SK-N-SH (cell line): Measurements from ENCODE around the gene DIO3. TPM values are rescaled to one million over a fixed set of nuclear protein-coding genes. Genes with fewer than 3 reads are reported as not detected.

ENCODE experiments used
- CTCF ChIA-PET: fragments of 300-600, 350-600 bp; formaldehyde crosslinking; extraction: SDS; loops from one replicate; lab custom pipeline; 2021; lab: Yijun Ruan, JAX
- POLR2A ChIA-PET: fragments of 350-600 bp; sonication (Branson Sonifier 250); formaldehyde crosslinking; extraction: SDS; loops from one replicate; lab custom pipeline; 2020; ENCODE audit warnings: antibody characterized with exemption, inconsistent platforms; lab: Yijun Ruan, JAX
- DNase-seq: peaks from one replicate; pipeline ENCODE4 v3.0.0; 2012
- H2AFZ ChIP-seq: fragments of 200-600 bp; sonication (generic); 2 replicates; pipeline ENCODE4 v1.8.1; 2016; ENCODE audit warnings: antibody characterized with exemption, mild to moderate bottlenecking, low read depth
- H3F3A ChIP-seq: fragments of 200-600 bp; sonication (generic); replicated peaks from 2 replicates; pipeline ENCODE3; 2016; ENCODE audit warnings: antibody characterized with exemption, mild to moderate bottlenecking; ENCODE audit not compliant: insufficient read depth
- H3K27ac ChIP-seq, 2 experiments: fragments of 200-500 bp in 1 of 2; fragments of 200-600 bp in 1 of 2; sonication (Bioruptor generic) in 1 of 2; sonication (generic), shearing (Covaris generic) in 1 of 2; 2 replicates each; pipeline versions ENCODE4 v1.5.1 to v1.6.1; 2014 to 2016; ENCODE audit warnings: low read depth in 2 of 2, inconsistent platforms in 1 of 2, low read length in 1 of 2, mild to moderate bottlenecking in 1 of 2, mixed read lengths in 1 of 2
- H3K27me3 ChIP-seq: fragments of 200-600 bp; sonication (generic), shearing (Covaris generic); 2 replicates; pipeline ENCODE4 v1.6.1; 2016; ENCODE audit warnings: mixed run types; ENCODE audit not compliant: insufficient read depth
- H3K36me3 ChIP-seq, 2 experiments: fragments of 200-500 bp in 1 of 2; fragments of 200-600 bp in 1 of 2; sonication (Bioruptor generic) in 1 of 2; sonication (generic) in 1 of 2; replicated peaks in 1 of 2; 2 replicates each; pipeline versions ENCODE3 to v1.5.1; 2014 to 2016; ENCODE audit warnings: low read length in 1 of 2, mild to moderate bottlenecking in 1 of 2; ENCODE audit not compliant: insufficient read depth in 2 of 2, control insufficient read depth in 1 of 2
- H3K4me1 ChIP-seq, 2 experiments: fragments of 200-500 bp in 1 of 2; fragments of 200-600 bp in 1 of 2; sonication (Bioruptor generic) in 1 of 2; sonication (generic), shearing (Covaris generic) in 1 of 2; 2 replicates each; pipeline versions ENCODE4 v1.5.1 to v1.6.1; 2014 to 2016; ENCODE audit warnings: low read depth in 1 of 2, low read length in 1 of 2, mixed run types in 1 of 2; ENCODE audit not compliant: insufficient read depth in 2 of 2, control insufficient read depth in 1 of 2
- H3K4me2 ChIP-seq: fragments of 200-600 bp; sonication (generic), shearing (Covaris generic); 2 replicates; pipeline ENCODE4 v1.6.1; 2017; ENCODE audit warnings: mixed run types
- H3K4me3 ChIP-seq, 2 experiments: fragments of 200-500 bp in 1 of 2; fragments of 200-600 bp in 1 of 2; sonication (Bioruptor generic) in 1 of 2; sonication (generic), shearing (Covaris generic) in 1 of 2; 2 replicates each; pipeline versions ENCODE4 v1.5.1 to v1.8.1; 2014 to 2016; ENCODE audit warnings: low read depth in 2 of 2, inconsistent platforms in 1 of 2, low read length in 1 of 2, mild to moderate bottlenecking in 1 of 2, mixed read lengths in 1 of 2, moderate library complexity in 1 of 2
- H3K79me2 ChIP-seq: fragments of 200-600 bp; sonication (generic); 2 replicates; pipeline ENCODE4 v1.8.1; 2017; ENCODE audit warnings: mild to moderate bottlenecking; ENCODE audit not compliant: insufficient read depth
- H3K9ac ChIP-seq: fragments of 200-600 bp; sonication (generic); 2 replicates; pipeline ENCODE4 v1.6.1; 2017; ENCODE audit warnings: mixed run types
- H3K9me2 ChIP-seq: fragments of 200-600 bp; sonication (generic); 2 replicates; pipeline ENCODE4 v1.6.1; 2017; ENCODE audit warnings: mixed run types
- H3K9me3 ChIP-seq: fragments of 200-600 bp; sonication (generic); 2 replicates; pipeline ENCODE4 v1.6.1; 2017; ENCODE audit warnings: mixed run types, mild to moderate bottlenecking, moderate library complexity
- H4K20me1 ChIP-seq: fragments of 200-600 bp; sonication (generic); 2 replicates; pipeline ENCODE4 v1.6.1; 2017; ENCODE audit warnings: mild to moderate bottlenecking, mixed run types; ENCODE audit not compliant: insufficient read depth
- EP300 ChIP-seq, 2 experiments: IDR thresholded peaks; 2 replicates each; pipeline versions ENCODE4 v1.4.0 to v1.6.1; 2012; ENCODE audit warnings: borderline replicate concordance in 1 of 2, low read depth in 1 of 2, low read length in 1 of 2
- FOXM1 ChIP-seq: IDR thresholded peaks from 2 replicates; pipeline ENCODE4 v1.4.0; 2012; ENCODE audit warnings: low read depth, mild to moderate bottlenecking
- GABPA ChIP-seq: IDR thresholded peaks from 2 replicates; pipeline ENCODE4 v1.4.0; 2012; ENCODE audit warnings: low read depth, mild to moderate bottlenecking
- GATA2 ChIP-seq: sonication (generic); formaldehyde crosslinking; IDR thresholded peaks from 2 replicates; pipeline ENCODE4 v1.5.0; 2020; ENCODE audit warnings: mild to moderate bottlenecking, missing genetic modification reagents
- MXI1 ChIP-seq: IDR thresholded peaks from 2 replicates; pipeline ENCODE4 v1.6.1; 2012; ENCODE audit warnings: mild to moderate bottlenecking, low read depth, low read length, improper control_type of control experiment
- RAD21 ChIP-seq: IDR thresholded peaks from 2 replicates; pipeline ENCODE4 v1.6.1; 2012; ENCODE audit warnings: mild to moderate bottlenecking, low read length
- RCOR1 ChIP-seq: fragments of 150-350 bp; IDR thresholded peaks from 2 replicates; pipeline ENCODE4 v1.6.1; 2017; ENCODE audit warnings: antibody characterized with exemption, low read length
- TEAD4 ChIP-seq: IDR thresholded peaks from 2 replicates; pipeline ENCODE4 v1.4.0; 2012; ENCODE audit warnings: mild to moderate bottlenecking, borderline replicate concordance; ENCODE audit not compliant: insufficient read depth
- WGBS: methylation state at CpG from one replicate; pipeline ENCODE4 v1.1.6; 2017; ENCODE audit warnings: low lambda C conversion rate; 5-methylcytosine and 5-hydroxymethylcytosine counted together
- polyA plus RNA-seq, 3 experiments: library from polyadenylated mRNA; depleted of rRNA; stranded (reverse); fragments of >200 nt; gene quantifications; 2 replicates each; pipeline ENCODE4 v1.2.3, GENCODE V29; 2012
- TF ChIP-seq, protein P1 (sequence below): IDR thresholded peaks from 2 replicates; pipeline ENCODE4 v1.4.0; 2012; ENCODE audit warnings: low read depth, borderline replicate concordance
- TF ChIP-seq, protein P2 (sequence below): IDR thresholded peaks from 2 replicates; pipeline ENCODE4; 2012

The DIO3 gene
- polyA plus RNA-seq, 1 of the 3 experiments (the other 2 are of a cell fraction), result not detected

DNA sequence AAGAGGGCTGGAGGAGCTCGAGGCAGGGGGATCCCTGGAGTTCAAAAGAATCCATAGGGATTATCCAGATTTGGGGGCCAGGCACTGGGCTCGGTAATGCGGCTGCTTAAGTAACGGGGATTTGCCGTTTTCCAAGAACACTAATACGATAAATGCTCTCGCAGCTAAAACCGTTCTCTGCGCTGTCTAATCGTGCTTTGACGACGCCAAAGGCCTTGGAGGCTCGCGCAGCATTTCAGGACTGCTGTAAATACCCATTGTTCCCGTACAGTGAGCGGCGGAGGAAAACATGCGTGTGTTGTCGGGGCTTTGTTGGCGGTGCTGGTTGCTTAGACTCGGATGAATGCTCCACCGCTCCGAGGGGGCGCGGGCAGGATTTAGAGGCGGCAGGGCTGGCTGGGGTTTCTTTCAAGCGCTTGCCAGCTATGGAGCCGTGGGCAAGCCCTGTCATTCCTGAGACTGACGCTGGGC, 26.2 kb downstream of the DIO3 start (continued):
- TF ChIP-seq, protein P1, sequence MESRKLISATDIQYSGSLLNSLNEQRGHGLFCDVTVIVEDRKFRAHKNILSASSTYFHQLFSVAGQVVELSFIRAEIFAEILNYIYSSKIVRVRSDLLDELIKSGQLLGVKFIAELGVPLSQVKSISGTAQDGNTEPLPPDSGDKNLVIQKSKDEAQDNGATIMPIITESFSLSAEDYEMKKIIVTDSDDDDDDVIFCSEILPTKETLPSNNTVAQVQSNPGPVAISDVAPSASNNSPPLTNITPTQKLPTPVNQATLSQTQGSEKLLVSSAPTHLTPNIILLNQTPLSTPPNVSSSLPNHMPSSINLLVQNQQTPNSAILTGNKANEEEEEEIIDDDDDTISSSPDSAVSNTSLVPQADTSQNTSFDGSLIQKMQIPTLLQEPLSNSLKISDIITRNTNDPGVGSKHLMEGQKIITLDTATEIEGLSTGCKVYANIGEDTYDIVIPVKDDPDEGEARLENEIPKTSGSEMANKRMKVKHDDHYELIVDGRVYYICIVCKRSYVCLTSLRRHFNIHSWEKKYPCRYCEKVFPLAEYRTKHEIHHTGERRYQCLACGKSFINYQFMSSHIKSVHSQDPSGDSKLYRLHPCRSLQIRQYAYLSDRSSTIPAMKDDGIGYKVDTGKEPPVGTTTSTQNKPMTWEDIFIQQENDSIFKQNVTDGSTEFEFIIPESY, result no peak
- no peak for TF ChIP-seq TEAD4
- no peak for TF ChIP-seq FOXM1
- no peak for TF ChIP-seq RAD21
- TF ChIP-seq EP300 (IDR thresholded peaks at IDR 0.05; ENCODE audit: borderline replicate concordance in 1 of 2, low read depth in 1 of 2, low read length in 1 of 2), result no peak

DNA sequence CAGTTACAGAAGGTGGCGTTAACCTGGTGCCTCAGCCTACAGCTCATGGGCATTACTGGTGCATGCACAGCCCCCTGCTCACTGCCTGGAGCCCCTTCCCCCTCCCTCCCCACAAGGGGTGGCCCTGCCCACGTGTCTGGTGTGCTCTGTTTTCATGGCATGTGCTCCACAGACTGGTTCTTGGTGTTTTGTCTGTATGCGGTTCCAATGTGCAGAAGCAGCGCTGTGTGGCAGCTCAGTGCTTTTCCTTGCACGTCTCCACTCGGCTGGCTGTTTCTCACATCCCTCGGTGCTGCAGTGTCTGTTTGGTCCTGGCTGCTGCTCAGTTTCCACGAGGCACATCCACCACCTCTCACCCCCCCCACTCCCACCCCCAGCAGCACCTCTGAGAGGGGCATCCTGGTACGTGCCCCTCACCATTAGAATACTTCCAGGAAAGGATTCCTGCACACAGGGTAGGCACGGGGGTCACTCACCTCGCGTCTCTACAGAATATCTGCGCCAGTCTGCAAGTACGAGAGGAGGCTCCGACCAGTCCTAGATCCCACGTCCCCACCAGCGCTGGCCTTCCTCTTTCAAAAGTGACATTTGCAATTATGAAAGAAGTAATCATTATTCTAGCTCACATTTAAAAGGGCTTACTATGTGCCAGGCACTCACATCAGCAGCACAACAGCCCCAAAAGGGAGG, 27.1 kb downstream of the DIO3 start:
- no peaks in the 10 kb centered on the region for H3K27me3 ChIP-seq
- POLR2A ChIA-PET, result no interaction called here
- H3K9me3 ChIP-seq, result no peaks in the 10 kb centered on the region
- no peaks in the 10 kb centered on the region for H3K36me3 ChIP-seq
- TF ChIP-seq, protein P2, sequence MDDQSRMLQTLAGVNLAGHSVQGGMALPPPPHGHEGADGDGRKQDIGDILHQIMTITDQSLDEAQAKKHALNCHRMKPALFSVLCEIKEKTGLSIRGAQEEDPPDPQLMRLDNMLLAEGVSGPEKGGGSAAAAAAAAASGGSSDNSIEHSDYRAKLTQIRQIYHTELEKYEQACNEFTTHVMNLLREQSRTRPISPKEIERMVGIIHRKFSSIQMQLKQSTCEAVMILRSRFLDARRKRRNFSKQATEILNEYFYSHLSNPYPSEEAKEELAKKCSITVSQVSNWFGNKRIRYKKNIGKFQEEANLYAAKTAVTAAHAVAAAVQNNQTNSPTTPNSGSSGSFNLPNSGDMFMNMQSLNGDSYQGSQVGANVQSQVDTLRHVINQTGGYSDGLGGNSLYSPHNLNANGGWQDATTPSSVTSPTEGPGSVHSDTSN, result no peak
- TF ChIP-seq MXI1 (peak; percentile 52; the same call in 1 of the 2 replicates), GABPA (no peak), RCOR1 (no peak), EP300 (IDR thresholded peaks at IDR 0.05; ENCODE audit: borderline replicate concordance in 1 of 2, low read depth in 1 of 2, low read length in 1 of 2) (no peak), GATA2 (CRISPR knock-in tag) (no peak)
- TF ChIP-seq, protein P1, result no peak
- H3K4me3 ChIP-seq, result no peak overlapping the region
- H3K79me2 ChIP-seq, result no peaks in the 10 kb centered on the region
- whole genome bisulfite sequencing, result 65% methylated on average over 13 of the region's 17 CpGs
- H4K20me1 ChIP-seq, result no peaks in the 10 kb centered on the region
- H3K9ac ChIP-seq, result no peak overlapping the region
- peak overlapping the region in 1 of 2 experiments; percentile 47; a peak in 2 of 4 replicates for H3K27ac ChIP-seq
- no peaks in the 10 kb centered on the region for H3F3A ChIP-seq
- peaks cover 0 to 40% of the 10 kb centered on the region in 2 experiments; a peak in 1 of 4 replicates for H3K4me1 ChIP-seq
- H3K4me2 ChIP-seq, result no peak overlapping the region
- no peaks in the 10 kb centered on the region for H3K9me2 ChIP-seq
- H2AFZ ChIP-seq, result no peak overlapping the region
- CTCF ChIA-PET, result interaction anchor here (0.8 to 2.3 kb wide), 7 partner anchors 16 to 925 kb away, joined by 3 to 7 read pairs (median 4); no protein-coding TSS in a partner anchor
- peak; percentile 56 for DNase-seq
